Neuronal stem cell (in vitro differentiated cells): ENCODE measurements around the gene USP36.

Experiments used
- DNase-seq: peaks from one replicate; pipeline ENCODE4 v3.0.0-alpha.2; 2013; ENCODE audit warnings: low spot score
- H2AFZ ChIP-seq: one replicate; pipeline ENCODE4 v1.6.1; 2013; ENCODE audit warnings: mild to moderate bottlenecking, low read length, inconsistent platforms
- H2AK5ac ChIP-seq: 2 replicates; pipeline ENCODE4 v1.6.1; 2013; ENCODE audit warnings: low read depth, mild to moderate bottlenecking, inconsistent platforms, low read length, moderate library complexity, mixed read lengths
- H2BK120ac ChIP-seq: 2 replicates; pipeline ENCODE4 v1.6.1; 2013; ENCODE audit warnings: low read depth, mild to moderate bottlenecking, inconsistent platforms, low read length, moderate library complexity, mixed read lengths
- H2BK12ac ChIP-seq: one replicate; pipeline ENCODE4 v1.6.1; 2013; ENCODE audit warnings: low read length, inconsistent platforms
- H2BK15ac ChIP-seq: 2 replicates; pipeline ENCODE4 v1.6.1; 2013; ENCODE audit warnings: mild to moderate bottlenecking, low read length, inconsistent platforms, mixed read lengths
- H2BK5ac ChIP-seq: one replicate; pipeline ENCODE4 v1.6.1; 2013; ENCODE audit warnings: inconsistent platforms, mild to moderate bottlenecking, low read length, moderate library complexity
- H3K14ac ChIP-seq: one replicate; pipeline ENCODE4 v1.6.1; 2013; ENCODE audit warnings: low read length, inconsistent platforms
- H3K18ac ChIP-seq: 2 replicates; pipeline ENCODE4 v1.6.1; 2013; ENCODE audit warnings: low read length, inconsistent platforms
- H3K23ac ChIP-seq: 2 replicates; pipeline ENCODE4 v1.6.1; 2013; ENCODE audit warnings: low read depth, mild to moderate bottlenecking, mixed read lengths, low read length, inconsistent platforms; ENCODE audit not compliant: poor library complexity
- H3K27ac ChIP-seq: replicated peaks from 3 replicates; pipeline ENCODE4 v1.5.1; 2013; ENCODE audit warnings: low read length, inconsistent platforms
- H3K27me3 ChIP-seq, 3 experiments: 2 replicates each; pipeline ENCODE4 v1.6.1; 2013; ENCODE audit warnings: low read length in 3 of 3, mild to moderate bottlenecking in 2 of 3, inconsistent platforms in 1 of 3, low read depth in 1 of 3, mixed read lengths in 1 of 3, moderate library complexity in 1 of 3; ENCODE audit not compliant: control insufficient read depth in 3 of 3, insufficient read depth in 3 of 3
- H3K36me3 ChIP-seq, 2 donors: replicated peaks in 1 of 2; 2 replicates each; pipeline ENCODE4 v1.6.1; 2013; ENCODE audit warnings: low read length in 2 of 2; ENCODE audit not compliant: control insufficient read depth in 2 of 2, insufficient read depth in 2 of 2
- H3K4ac ChIP-seq: 2 replicates; pipeline ENCODE4 v1.6.1; 2013; ENCODE audit warnings: inconsistent platforms, mild to moderate bottlenecking, low read length, moderate library complexity
- H3K4me1 ChIP-seq, 2 donors: 1 replicate in 1 of 2; 2 replicates in 1 of 2; pipeline ENCODE4 v1.6.1; 2013; ENCODE audit warnings: low read length in 2 of 2, low read depth in 1 of 2; ENCODE audit not compliant: control insufficient read depth in 2 of 2, insufficient read depth in 1 of 2
- H3K4me2 ChIP-seq: one replicate; pipeline ENCODE4 v1.6.1; 2013; ENCODE audit warnings: mild to moderate bottlenecking, low read length, inconsistent platforms; ENCODE audit not compliant: insufficient read depth, poor library complexity, severe bottlenecking
- H3K4me3 ChIP-seq, 2 donors: 2 replicates each; pipeline ENCODE4 v1.5.1; 2013; ENCODE audit warnings: low read length in 2 of 2, mild to moderate bottlenecking in 2 of 2, inconsistent platforms in 1 of 2, moderate library complexity in 1 of 2
- H3K79me1 ChIP-seq: one replicate; pipeline ENCODE4 v1.6.1; 2013; ENCODE audit warnings: low read depth, mild to moderate bottlenecking, inconsistent platforms, low read length, moderate library complexity
- H3K9ac ChIP-seq: one replicate; pipeline ENCODE4 v1.6.1; 2013; ENCODE audit warnings: mild to moderate bottlenecking, low read depth, low read length, inconsistent platforms; ENCODE audit not compliant: poor library complexity
- H3K9me3 ChIP-seq, 2 donors: replicated peaks in 1 of 2; 2 replicates each; pipeline versions ENCODE3 to v1.6.1; 2013; ENCODE audit warnings: low read length in 2 of 2, mild to moderate bottlenecking in 2 of 2, inconsistent platforms in 1 of 2, low read depth in 1 of 2, mixed read lengths in 1 of 2, moderate library complexity in 1 of 2; ENCODE audit not compliant: control insufficient read depth in 2 of 2, insufficient read depth in 1 of 2
- H4K8ac ChIP-seq: one replicate; pipeline ENCODE4 v1.6.1; 2013; ENCODE audit warnings: low read depth, mild to moderate bottlenecking, inconsistent platforms, low read length, moderate library complexity
- H4K91ac ChIP-seq: one replicate; pipeline ENCODE4 v1.6.1; 2013; ENCODE audit warnings: low read length, low read depth, mild to moderate bottlenecking, inconsistent platforms; ENCODE audit not compliant: poor library complexity
- WGBS, 2 donors: extraction: QIAGEN DNeasy Blood & Tissue Kit; methylation state at CpG; one replicate each; pipeline ENCODE4 v1.1.7; 2013; ENCODE audit warnings: missing lambda C conversion rate in 2 of 2, mixed read lengths in 1 of 2; ENCODE audit not compliant: insufficient read length in 2 of 2, insufficient replicate concordance in 1 of 2; ENCODE audit errors: extremely low coverage in 2 of 2; 5-methylcytosine and 5-hydroxymethylcytosine counted together

Gene USP36

DNA sequence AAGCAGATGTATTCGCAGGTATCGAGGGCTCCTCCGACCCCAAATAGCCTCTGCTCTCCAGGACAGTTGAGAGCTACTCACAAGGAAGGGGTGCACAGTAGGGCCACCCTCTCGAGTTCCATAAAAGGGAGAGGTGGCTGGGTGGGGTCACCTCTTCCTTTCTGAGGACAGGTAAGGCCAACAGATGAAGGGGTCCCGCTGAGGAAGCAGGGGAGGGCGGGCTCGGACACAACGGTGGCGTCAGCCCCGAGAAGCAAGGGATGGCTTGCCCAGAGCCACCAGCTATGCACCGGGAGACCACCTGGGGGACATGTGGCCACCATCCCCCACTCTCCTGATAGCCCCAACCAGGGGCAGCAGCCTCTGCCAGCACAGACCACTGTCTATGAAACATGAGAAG, 43.4 kb downstream of the USP36 start:
- H3K4me3 ChIP-seq, result no peak overlapping the region
- no peak overlapping the region for H2BK5ac ChIP-seq
- H2BK120ac ChIP-seq, result no peak overlapping the region
- H3K14ac ChIP-seq, result no peak overlapping the region
- H3K18ac ChIP-seq, result no peak overlapping the region
- H2BK15ac ChIP-seq, result no peak overlapping the region
- no peak overlapping the region for H2AFZ ChIP-seq
- no peak overlapping the region for H3K4me2 ChIP-seq
- H4K91ac ChIP-seq, result no peak overlapping the region
- no peak overlapping the region for H2BK12ac ChIP-seq
- H3K36me3 ChIP-seq, result peaks cover 39 to 87% of the 10 kb centered on the region in 2 donors
- H2AK5ac ChIP-seq, result no peak overlapping the region
- H4K8ac ChIP-seq, result no peak overlapping the region
- no peak overlapping the region for H3K9ac ChIP-seq
- no peaks in the 10 kb centered on the region for H3K9me3 ChIP-seq
- no peak for DNase-seq
- H3K27me3 ChIP-seq, result no peaks in the 10 kb centered on the region
- peaks cover 0 to 1% of the 10 kb centered on the region in 2 donors for H3K4me1 ChIP-seq
- no peak overlapping the region for H3K27ac ChIP-seq
- H3K4ac ChIP-seq, result no peak overlapping the region
- peaks cover 5% of the 10 kb centered on the region for H3K79me1 ChIP-seq
- WGBS, 2 donors, result no CpG with 5 or more reads among the region's 11 CpGs
- H3K23ac ChIP-seq, result no peak overlapping the region

DNA sequence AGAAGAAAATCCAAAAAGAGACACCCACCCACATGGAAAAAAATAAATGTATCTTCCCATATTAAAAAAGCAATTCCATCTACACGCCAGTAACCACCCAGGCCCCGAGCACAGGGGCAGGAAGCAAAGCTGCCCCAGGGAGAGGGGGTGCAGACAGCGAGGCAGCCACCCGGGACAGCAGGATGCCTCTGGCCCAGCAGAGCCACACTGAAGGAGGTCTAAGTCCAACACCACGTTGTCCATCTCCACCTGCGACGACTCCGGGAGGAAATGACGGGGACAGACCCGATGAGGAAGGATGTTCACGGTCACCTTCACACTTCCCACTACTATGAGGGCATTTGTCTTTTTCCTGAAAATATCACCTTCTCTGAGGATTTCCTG, 44.1 kb downstream of the USP36 start:
- Histone ChIP-seq H4K91ac (no peak overlapping the region), H2AK5ac (no peak overlapping the region), H3K4ac (no peak overlapping the region), H2BK12ac (no peak overlapping the region), H2BK120ac (no peak overlapping the region), H2AFZ (no peak overlapping the region), H3K4me1 (peaks cover 0 to 4% of the 10 kb centered on the region in 2 donors), H3K4me3 (no peak overlapping the region), H3K18ac (no peak overlapping the region), H3K4me2 (no peak overlapping the region), H3K27me3 (no peaks in the 10 kb centered on the region), H4K8ac (no peak overlapping the region), H3K23ac (no peak overlapping the region), H3K9ac (no peak overlapping the region), H3K36me3 (peaks cover 37 to 82% of the 10 kb centered on the region in 2 donors), H2BK15ac (no peak overlapping the region), H3K9me3 (no peaks in the 10 kb centered on the region), H2BK5ac (no peak overlapping the region), H3K27ac (no peak overlapping the region), H3K79me1 (peaks cover 5% of the 10 kb centered on the region), H3K14ac (no peak overlapping the region)
- no CpG with 5 or more reads among the region's 11 CpGs for WGBS, 2 donors
- DNase-seq, result no peak

- Histone ChIP-seq H2BK5ac (no peak overlapping the region), H3K79me1 (peaks cover 5% of the 10 kb centered on the region), H3K4me2 (no peak overlapping the region), H2BK15ac (no peak overlapping the region), H3K14ac (no peak overlapping the region), H3K9me3 (no peaks in the 10 kb centered on the region), H3K36me3 (peaks cover 37 to 79% of the 10 kb centered on the region in 2 donors), H3K27me3 (no peaks in the 10 kb centered on the region), H2BK120ac (no peak overlapping the region), H3K18ac (no peak overlapping the region), H3K23ac (no peak overlapping the region), H3K4ac (no peak overlapping the region), H4K8ac (no peak overlapping the region), H2AK5ac (no peak overlapping the region), H4K91ac (no peak overlapping the region), H3K27ac (no peak overlapping the region), H2BK12ac (no peak overlapping the region), H3K4me1 (peaks cover 0 to 4% of the 10 kb centered on the region in 2 donors), H3K9ac (no peak overlapping the region), H2AFZ (no peak overlapping the region), H3K4me3 (no peak overlapping the region)
- no CpG with 5 or more reads among the region's 14 CpGs for WGBS, 2 donors
- DNase-seq, result no peak
Measured at GRCh38 chr17:78795861-78796516, 44.6 kb downstream of the USP36 start.

- no peak overlapping the region for H3K18ac ChIP-seq
- DNase-seq, result no peak
- no peak overlapping the region for H3K4ac ChIP-seq
- no peak overlapping the region for H3K23ac ChIP-seq
- H3K4me2 ChIP-seq, result no peak overlapping the region
- no peak overlapping the region for H2BK120ac ChIP-seq
- H4K8ac ChIP-seq, result no peak overlapping the region
- H2BK5ac ChIP-seq, result no peak overlapping the region
- H3K27ac ChIP-seq, result no peak overlapping the region
- peak overlapping the region; percentile 36 for H3K9ac ChIP-seq
- no peak overlapping the region for H2AK5ac ChIP-seq
- WGBS, 2 donors, result no CpG with 5 or more reads among the region's 22 CpGs
- H2BK12ac ChIP-seq, result no peak overlapping the region
- H2AFZ ChIP-seq, result no peak overlapping the region
- H3K4me3 ChIP-seq, result no peak overlapping the region
- H3K79me1 ChIP-seq, result peaks cover 3% of the 10 kb centered on the region
- H2BK15ac ChIP-seq, result no peak overlapping the region
- H3K27me3 ChIP-seq, result no peaks in the 10 kb centered on the region
- H3K9me3 ChIP-seq, result no peaks in the 10 kb centered on the region
- no peak overlapping the region for H3K14ac ChIP-seq
- no peak overlapping the region for H4K91ac ChIP-seq
- peaks cover 37 to 72% of the 10 kb centered on the region in 2 donors for H3K36me3 ChIP-seq
- H3K4me1 ChIP-seq, result peaks cover 0 to 4% of the 10 kb centered on the region in 2 donors
Measured at GRCh38 chr17:78794864-78795640, 45.6 kb downstream of the USP36 start.
